ENCODE data around the gene GBF1.
A peak's percentile ranks its signal among the peaks of the same experiment; 100 is the strongest.

Gene GBF1

GRCh38 chr10:102408728-102409603 lies 163.6 kb downstream of the GBF1 start:
- peaks cover 8 to 14% of the 10 kb centered on the region in 2 donors for H3K4me1 ChIP-seq (ENCODE audit: control insufficient read depth in 1 of 2, insufficient read depth in 2 of 2, low read length in 2 of 2)
- H3K27me3 ChIP-seq (ENCODE audit: control insufficient read depth in 1 of 2, insufficient read depth in 2 of 2, low read length in 2 of 2) = peaks cover 50 to 57% of the 10 kb centered on the region in 2 donors
- no peak overlapping the region for H3K9ac ChIP-seq (ENCODE audit: low read depth in 1 of 2, low read length in 2 of 2)
- no peaks in the 10 kb centered on the region for H3K36me3 ChIP-seq (ENCODE audit: control insufficient read depth in 1 of 2, insufficient read depth in 2 of 2, low read length in 2 of 2)
- H3K9me3 ChIP-seq (ENCODE audit: control insufficient read depth in 1 of 2, low read length in 2 of 2) = no peaks in the 10 kb centered on the region
- peak overlapping the region in 1 of 2 donors; percentile 58 for H3K4me3 ChIP-seq (ENCODE audit: low read depth in 1 of 2, low read length in 2 of 2)
- no peak overlapping the region for H3K27ac ChIP-seq (ENCODE audit: low read depth, low read length)

- Histone ChIP-seq H3K9ac (ENCODE audit: low read depth in 1 of 2, low read length in 2 of 2) (no peak overlapping the region), H3K27ac (ENCODE audit: low read depth, low read length) (no peak overlapping the region), H3K9me3 (ENCODE audit: control insufficient read depth in 1 of 2, low read length in 2 of 2) (no peaks in the 10 kb centered on the region), H3K27me3 (ENCODE audit: control insufficient read depth in 1 of 2, insufficient read depth in 2 of 2, low read length in 2 of 2) (peaks cover 50 to 57% of the 10 kb centered on the region in 2 donors), H3K4me1 (ENCODE audit: control insufficient read depth in 1 of 2, insufficient read depth in 2 of 2, low read length in 2 of 2) (peaks cover 8 to 14% of the 10 kb centered on the region in 2 donors), H3K36me3 (ENCODE audit: control insufficient read depth in 1 of 2, insufficient read depth in 2 of 2, low read length in 2 of 2) (no peaks in the 10 kb centered on the region), H3K4me3 (ENCODE audit: low read depth in 1 of 2, low read length in 2 of 2) (peak overlapping the region; percentile 29 to 36)
Observed at GRCh38 chr10:102409604-102410428, 164.5 kb downstream of the GBF1 start.

- Histone ChIP-seq H3K9ac (ENCODE audit: low read depth in 1 of 2, low read length in 2 of 2) (no peak overlapping the region), H3K4me3 (ENCODE audit: low read depth in 1 of 2, low read length in 2 of 2) (peak overlapping the region; percentile 29 to 36), H3K9me3 (ENCODE audit: control insufficient read depth in 1 of 2, low read length in 2 of 2) (no peaks in the 10 kb centered on the region), H3K27me3 (ENCODE audit: control insufficient read depth in 1 of 2, insufficient read depth in 2 of 2, low read length in 2 of 2) (peaks cover 50 to 57% of the 10 kb centered on the region in 2 donors), H3K4me1 (ENCODE audit: control insufficient read depth in 1 of 2, insufficient read depth in 2 of 2, low read length in 2 of 2) (peaks cover 8 to 14% of the 10 kb centered on the region in 2 donors), H3K36me3 (ENCODE audit: control insufficient read depth in 1 of 2, insufficient read depth in 2 of 2, low read length in 2 of 2) (no peaks in the 10 kb centered on the region), H3K27ac (ENCODE audit: low read depth, low read length) (no peak overlapping the region)
Observed at GRCh38 chr10:102410429-102411073, 165.2 kb downstream of the GBF1 start.

GRCh38 chr10:102411341-102412255 lies 166.3 kb downstream of the GBF1 start:
- no peak overlapping the region for H3K4me3 ChIP-seq (ENCODE audit: low read depth in 1 of 2, low read length in 2 of 2)
- H3K27me3 ChIP-seq (ENCODE audit: control insufficient read depth in 1 of 2, insufficient read depth in 2 of 2, low read length in 2 of 2) = peaks cover 50 to 57% of the 10 kb centered on the region in 2 donors
- H3K9me3 ChIP-seq (ENCODE audit: control insufficient read depth in 1 of 2, low read length in 2 of 2) = no peaks in the 10 kb centered on the region
- no peaks in the 10 kb centered on the region for H3K36me3 ChIP-seq (ENCODE audit: control insufficient read depth in 1 of 2, insufficient read depth in 2 of 2, low read length in 2 of 2)
- peaks cover 8 to 14% of the 10 kb centered on the region in 2 donors for H3K4me1 ChIP-seq (ENCODE audit: control insufficient read depth in 1 of 2, insufficient read depth in 2 of 2, low read length in 2 of 2)
- no peak overlapping the region for H3K27ac ChIP-seq (ENCODE audit: low read depth, low read length)
- no peak overlapping the region for H3K9ac ChIP-seq (ENCODE audit: low read depth in 1 of 2, low read length in 2 of 2)

GRCh38 chr10:102412293-102412692 lies 167.0 kb downstream of the GBF1 start:
- Histone ChIP-seq H3K4me1 (ENCODE audit: control insufficient read depth in 1 of 2, insufficient read depth in 2 of 2, low read length in 2 of 2) (peaks cover 8 to 14% of the 10 kb centered on the region in 2 donors), H3K27ac (ENCODE audit: low read depth, low read length) (no peak overlapping the region), H3K9me3 (ENCODE audit: control insufficient read depth in 1 of 2, low read length in 2 of 2) (no peaks in the 10 kb centered on the region), H3K4me3 (ENCODE audit: low read depth in 1 of 2, low read length in 2 of 2) (no peak overlapping the region), H3K27me3 (ENCODE audit: control insufficient read depth in 1 of 2, insufficient read depth in 2 of 2, low read length in 2 of 2) (peaks cover 49 to 60% of the 10 kb centered on the region in 2 donors), H3K36me3 (ENCODE audit: control insufficient read depth in 1 of 2, insufficient read depth in 2 of 2, low read length in 2 of 2) (no peaks in the 10 kb centered on the region), H3K9ac (ENCODE audit: low read depth in 1 of 2, low read length in 2 of 2) (no peak overlapping the region)

- no peak overlapping the region for H3K27ac ChIP-seq (ENCODE audit: low read depth, low read length)
- H3K27me3 ChIP-seq (ENCODE audit: control insufficient read depth in 1 of 2, insufficient read depth in 2 of 2, low read length in 2 of 2) = peaks cover 44 to 57% of the 10 kb centered on the region in 2 donors
- H3K9ac ChIP-seq (ENCODE audit: low read depth in 1 of 2, low read length in 2 of 2) = no peak overlapping the region
- H3K4me3 ChIP-seq (ENCODE audit: low read depth in 1 of 2, low read length in 2 of 2) = no peak overlapping the region
- H3K36me3 ChIP-seq (ENCODE audit: control insufficient read depth in 1 of 2, insufficient read depth in 2 of 2, low read length in 2 of 2) = no peaks in the 10 kb centered on the region
- H3K4me1 ChIP-seq (ENCODE audit: control insufficient read depth in 1 of 2, insufficient read depth in 2 of 2, low read length in 2 of 2) = peaks cover 8 to 14% of the 10 kb centered on the region in 2 donors
- no peaks in the 10 kb centered on the region for H3K9me3 ChIP-seq (ENCODE audit: control insufficient read depth in 1 of 2, low read length in 2 of 2)
Observed at GRCh38 chr10:102413053-102413705, 167.8 kb downstream of the GBF1 start.

GRCh38 chr10:102413806-102414561 lies 168.7 kb downstream of the GBF1 start:
- H3K27ac ChIP-seq (ENCODE audit: low read depth, low read length) = no peak overlapping the region
- no peaks in the 10 kb centered on the region for H3K9me3 ChIP-seq (ENCODE audit: control insufficient read depth in 1 of 2, low read length in 2 of 2)
- peaks cover 10 to 15% of the 10 kb centered on the region in 2 donors for H3K4me1 ChIP-seq (ENCODE audit: control insufficient read depth in 1 of 2, insufficient read depth in 2 of 2, low read length in 2 of 2)
- no peaks in the 10 kb centered on the region for H3K36me3 ChIP-seq (ENCODE audit: control insufficient read depth in 1 of 2, insufficient read depth in 2 of 2, low read length in 2 of 2)
- H3K27me3 ChIP-seq (ENCODE audit: control insufficient read depth in 1 of 2, insufficient read depth in 2 of 2, low read length in 2 of 2) = peaks cover 43 to 53% of the 10 kb centered on the region in 2 donors
- H3K9ac ChIP-seq (ENCODE audit: low read depth in 1 of 2, low read length in 2 of 2) = no peak overlapping the region
- H3K4me3 ChIP-seq (ENCODE audit: low read depth in 1 of 2, low read length in 2 of 2) = no peak overlapping the region

GRCh38 chr10:102414749-102415148 lies 169.4 kb downstream of the GBF1 start:
- Histone ChIP-seq H3K9me3 (ENCODE audit: control insufficient read depth in 1 of 2, low read length in 2 of 2) (no peaks in the 10 kb centered on the region), H3K27ac (ENCODE audit: low read depth, low read length) (no peak overlapping the region), H3K4me3 (ENCODE audit: low read depth in 1 of 2, low read length in 2 of 2) (no peak overlapping the region), H3K9ac (ENCODE audit: low read depth in 1 of 2, low read length in 2 of 2) (no peak overlapping the region), H3K36me3 (ENCODE audit: control insufficient read depth in 1 of 2, insufficient read depth in 2 of 2, low read length in 2 of 2) (no peaks in the 10 kb centered on the region), H3K4me1 (ENCODE audit: control insufficient read depth in 1 of 2, insufficient read depth in 2 of 2, low read length in 2 of 2) (peaks cover 15 to 17% of the 10 kb centered on the region in 2 donors), H3K27me3 (ENCODE audit: control insufficient read depth in 1 of 2, insufficient read depth in 2 of 2, low read length in 2 of 2) (peaks cover 38 to 48% of the 10 kb centered on the region in 2 donors)

Data from duodenal mucosa (tissue), 2 donors.